ENCODE results near the gene PTPRT.
"Not testable (repeated sequence)": the region's sequence is repeated elsewhere in the genome, so short reads cannot be mapped to it uniquely, and the experiment has no call there.

Gene PTPRT

DNA sequence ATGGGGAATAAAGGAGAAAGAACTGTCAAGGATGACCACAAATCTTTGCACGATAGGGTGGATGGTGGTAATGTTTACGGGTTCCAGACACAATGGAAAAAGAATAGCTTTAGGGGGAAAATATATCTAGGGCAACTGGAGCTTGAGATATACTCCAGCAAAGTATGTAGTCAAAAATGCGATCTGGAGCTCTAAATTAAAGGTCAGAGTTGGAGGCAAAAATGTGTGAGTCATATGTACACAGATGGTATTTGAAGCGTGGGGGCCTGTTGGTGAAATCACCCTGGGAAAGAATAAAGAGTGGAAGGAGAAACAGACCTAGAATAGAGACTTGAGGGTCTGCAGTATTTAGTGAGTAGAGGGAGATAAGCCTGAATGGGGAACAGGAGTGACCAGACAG, 937.6 kb downstream of the PTPRT start:
- Mint-ChIP-seq H3K4me1 (no peaks in the 10 kb centered on the region), H3K9me3 (peaks cover 26% of the 10 kb centered on the region), H3K27ac (no peak overlapping the region), H3K36me3 (no peaks in the 10 kb centered on the region), H3K4me3 (no peak overlapping the region)
- DNase-seq (ENCODE audit: low spot score in 2 of 2) (no peak), ATAC-seq (no peak)

DNA sequence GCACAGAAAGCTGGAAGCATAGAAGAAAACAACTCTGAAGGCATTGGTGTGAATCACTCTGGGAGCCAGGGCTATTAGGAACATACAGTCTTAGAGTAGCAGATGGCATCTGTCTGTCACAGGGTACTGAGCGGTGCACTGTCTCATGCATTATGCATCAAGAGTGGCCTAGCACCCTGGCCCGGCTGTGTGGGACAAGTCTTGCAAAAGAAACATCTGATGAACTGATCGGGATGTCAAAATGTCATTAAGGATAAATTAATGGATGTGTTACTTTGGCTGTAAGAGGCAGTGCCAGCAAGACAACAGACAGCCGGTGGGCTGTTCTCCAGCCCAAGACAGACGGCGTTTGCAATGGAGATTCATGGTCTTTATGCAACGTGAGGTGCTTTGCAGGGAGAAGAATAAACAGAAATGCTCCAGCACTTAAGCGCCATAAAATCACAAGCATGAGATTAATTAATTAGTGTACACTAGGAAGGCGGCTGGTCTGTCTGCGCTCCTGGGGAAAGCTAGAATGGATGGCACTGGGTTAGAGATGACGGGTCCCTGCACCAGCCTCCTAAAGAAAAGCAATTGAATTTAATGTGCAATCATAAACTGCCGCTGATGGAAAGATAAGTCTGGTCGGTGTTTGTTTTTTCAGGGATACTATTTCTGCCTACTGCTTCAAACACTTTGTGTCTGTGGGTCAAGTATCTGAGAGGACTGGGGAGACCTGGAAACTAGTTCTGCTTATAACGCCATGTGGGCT, 970.9 kb downstream of the PTPRT start:
- Mint-ChIP-seq H3K4me1 (no peaks in the 10 kb centered on the region), H3K36me3 (no peaks in the 10 kb centered on the region), H3K9me3 (peaks cover 18% of the 10 kb centered on the region), H3K4me3 (no peak overlapping the region), H3K27ac (no peak overlapping the region)
- DNase-seq (ENCODE audit: low spot score in 2 of 2): no peak
- ATAC-seq: no peak

DNA sequence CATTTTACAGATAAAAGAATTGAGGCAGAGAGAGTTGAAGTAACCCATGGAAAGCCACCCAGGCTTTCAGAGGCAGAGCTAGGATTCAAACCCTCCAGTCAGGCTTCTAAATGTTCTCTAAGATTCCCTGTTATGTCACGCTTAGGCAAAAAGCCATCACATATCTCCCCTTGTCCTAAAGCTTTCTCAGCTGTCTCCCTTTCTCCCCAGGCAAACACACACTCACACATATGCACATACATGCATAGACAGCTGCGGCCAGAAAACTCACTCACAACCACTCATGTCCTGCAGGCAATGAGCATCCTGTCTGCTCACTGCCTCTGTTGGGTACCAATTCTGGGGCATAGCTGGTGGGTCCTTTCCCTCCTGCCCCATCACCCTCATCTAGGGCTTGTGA, 975.6 kb downstream of the PTPRT start:
- Mint-ChIP-seq H3K4me3 (no peak overlapping the region), H3K4me1 (no peaks in the 10 kb centered on the region), H3K36me3 (no peaks in the 10 kb centered on the region), H3K9me3 (peaks cover 15% of the 10 kb centered on the region), H3K27ac (no peak overlapping the region)
- no peak for DNase-seq (ENCODE audit: low spot score in 2 of 2)
- no peak for ATAC-seq

DNA sequence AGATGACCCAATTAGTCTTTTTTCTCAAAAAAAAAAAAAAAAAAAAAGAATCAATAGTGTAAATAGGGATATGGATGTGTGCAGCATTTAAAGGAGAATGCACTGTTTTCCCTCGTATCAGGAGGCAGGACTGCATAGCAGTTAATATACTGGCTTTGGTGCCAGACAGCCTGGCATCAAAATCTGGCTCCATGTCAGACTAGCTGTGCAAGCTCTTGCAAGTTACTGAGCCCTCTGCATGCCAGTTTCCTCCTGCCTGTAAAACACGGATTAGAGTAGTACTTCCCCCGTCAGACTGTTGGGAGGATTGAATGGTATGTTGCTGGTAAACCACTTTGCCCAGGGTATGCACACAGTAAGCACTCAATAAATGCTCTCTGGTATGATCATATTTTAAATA, 977.3 kb downstream of the PTPRT start:
- ATAC-seq: no peak
- Mint-ChIP-seq H3K4me1 (no peaks in the 10 kb centered on the region), H3K9me3 (peaks cover 16% of the 10 kb centered on the region), H3K27ac (no peak overlapping the region), H3K4me3 (no peak overlapping the region), H3K36me3 (no peaks in the 10 kb centered on the region)
- no peak for DNase-seq (ENCODE audit: low spot score in 2 of 2)

DNA sequence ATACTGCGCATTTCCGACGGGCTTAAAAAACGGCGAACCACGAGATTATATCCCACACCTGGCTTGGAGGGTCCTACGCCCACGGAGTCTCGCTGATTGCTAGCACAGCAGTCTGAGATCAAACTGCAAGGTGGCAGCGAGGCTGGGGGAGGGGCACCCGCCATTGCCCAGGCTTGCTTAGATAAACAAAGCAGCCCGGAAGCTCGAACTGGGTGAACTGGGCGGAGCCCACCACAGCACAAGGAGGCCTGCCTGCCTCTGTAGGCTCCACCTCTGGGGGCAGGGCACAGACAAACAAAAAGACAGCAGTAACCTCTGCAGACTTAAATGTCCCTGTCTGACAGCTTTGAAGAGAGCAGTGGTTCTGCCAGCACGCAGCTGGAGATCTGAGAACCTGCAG, 983.1 kb downstream of the PTPRT start:
- H3K9me3 Mint-ChIP-seq: not testable (repeated sequence)

DNA sequence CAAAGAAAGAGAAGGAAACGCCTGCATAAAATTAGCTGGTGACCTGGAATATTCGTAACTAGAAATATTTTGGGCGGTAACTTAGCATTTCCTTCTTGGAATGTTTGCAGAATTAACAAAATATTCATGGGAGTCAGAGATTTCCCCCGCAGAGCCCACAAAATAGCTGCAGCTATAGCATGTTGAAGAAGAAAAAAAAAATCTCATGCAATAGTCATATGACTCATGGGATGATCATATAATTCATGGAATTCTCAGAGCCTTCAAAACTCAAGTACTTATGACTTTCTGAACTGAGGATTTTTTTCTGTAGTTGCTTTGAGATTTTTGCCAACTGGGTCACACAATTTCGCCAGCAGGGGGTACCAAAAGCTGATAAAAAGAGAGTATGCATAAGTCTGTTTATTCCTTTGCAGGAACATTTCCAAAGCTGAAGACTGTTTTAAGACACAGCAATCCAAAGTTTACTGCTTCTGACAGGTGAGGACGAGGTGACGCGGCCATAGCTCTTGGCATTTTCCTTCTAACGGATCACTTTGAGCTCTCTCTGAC, 985.5 kb downstream of the PTPRT start:
- ATAC-seq (no peak), DNase-seq (ENCODE audit: low spot score in 2 of 2) (no peak)
- peaks cover 5% of the 10 kb centered on the region for H3K9me3 Mint-ChIP-seq
- no peak overlapping the region for H3K4me3 Mint-ChIP-seq
- no peaks in the 10 kb centered on the region for H3K36me3 Mint-ChIP-seq
- no peak overlapping the region for H3K27ac Mint-ChIP-seq
- H3K4me1 Mint-ChIP-seq: no peaks in the 10 kb centered on the region

More for the DNA sequence above, 983.1 kb downstream of the PTPRT start:
- not testable (repeated sequence) for ATAC-seq; H3K4me3 Mint-ChIP-seq; H3K4me1 Mint-ChIP-seq; H3K27ac Mint-ChIP-seq; DNase-seq (ENCODE audit: low spot score in 2 of 2); H3K36me3 Mint-ChIP-seq

DNA sequence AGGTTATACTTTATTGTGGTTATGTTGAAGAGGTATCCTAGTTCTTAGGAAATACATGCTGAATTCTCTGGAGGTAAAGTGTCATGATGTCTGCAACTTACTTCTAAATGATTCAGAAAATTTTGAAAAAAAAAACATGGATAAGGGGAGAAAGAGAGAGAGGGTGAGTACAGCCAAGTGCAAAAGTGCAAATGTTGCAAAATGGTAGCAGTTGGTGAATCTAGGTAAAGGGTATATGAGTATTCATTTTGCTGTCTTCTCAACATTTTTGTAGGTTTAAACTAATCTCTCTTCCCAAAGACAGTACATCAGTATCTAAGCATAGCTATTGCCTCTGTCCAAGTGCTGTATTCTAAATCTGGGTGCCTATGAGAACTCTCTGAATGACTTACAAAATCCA, 992.1 kb downstream of the PTPRT start:
- Mint-ChIP-seq H3K4me3 (no peak overlapping the region), H3K9me3 (peaks cover 4% of the 10 kb centered on the region), H3K27ac (no peak overlapping the region), H3K4me1 (no peaks in the 10 kb centered on the region), H3K36me3 (no peaks in the 10 kb centered on the region)
- no peak for ATAC-seq
- no peak for DNase-seq (ENCODE audit: low spot score in 2 of 2)

DNA sequence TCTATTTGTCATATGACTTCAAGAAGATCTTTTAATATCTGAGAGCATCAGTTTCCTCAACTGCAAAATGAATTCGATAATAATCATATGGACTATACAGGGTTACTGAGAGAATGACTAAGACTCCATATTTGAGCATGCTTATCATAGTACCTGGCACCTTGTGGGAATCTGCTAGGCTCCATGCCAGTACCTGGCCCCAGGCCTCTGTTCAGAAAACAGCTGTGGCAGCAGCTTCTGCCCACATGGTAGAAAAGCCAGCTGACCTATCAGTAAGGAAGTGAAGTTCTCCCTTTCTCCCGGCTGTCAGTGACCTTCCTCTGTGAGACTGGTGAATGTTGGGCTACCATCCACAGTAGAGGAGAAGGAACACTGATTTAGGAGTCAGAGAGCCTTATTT, 996.6 kb downstream of the PTPRT start:
- Mint-ChIP-seq H3K36me3 (no peaks in the 10 kb centered on the region), H3K4me1 (no peaks in the 10 kb centered on the region)

DNA sequence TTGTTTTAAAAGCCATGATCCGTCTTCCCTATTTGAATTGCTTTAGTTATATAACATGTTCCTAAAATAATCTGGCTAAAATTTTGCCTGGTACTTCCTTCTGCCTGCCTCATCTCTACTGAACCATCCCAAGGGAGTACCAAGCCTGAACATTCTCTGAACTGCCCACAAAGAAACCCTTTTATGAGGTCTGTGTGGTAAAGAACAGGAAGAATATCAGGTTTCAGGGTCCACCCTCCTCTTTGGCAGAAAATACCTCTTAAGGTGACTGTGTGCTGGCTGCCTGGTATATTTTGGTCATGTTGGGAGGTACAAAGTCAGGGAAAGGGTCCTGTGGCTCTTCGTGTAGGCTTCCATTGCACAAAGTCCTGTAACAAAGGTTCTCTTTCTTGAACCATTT, 997.4 kb downstream of the PTPRT start:
- no peak for ATAC-seq
- no peak for DNase-seq (ENCODE audit: low spot score in 2 of 2)
- Mint-ChIP-seq H3K36me3 (no peaks in the 10 kb centered on the region), H3K9me3 (peaks cover 6% of the 10 kb centered on the region), H3K4me1 (no peaks in the 10 kb centered on the region), H3K27ac (no peak overlapping the region), H3K4me3 (no peak overlapping the region)

More for the DNA sequence above, 996.6 kb downstream of the PTPRT start:
- no peak for ATAC-seq
- no peak overlapping the region for H3K27ac Mint-ChIP-seq
- H3K4me3 Mint-ChIP-seq: no peak overlapping the region
- H3K9me3 Mint-ChIP-seq: peaks cover 6% of the 10 kb centered on the region
- DNase-seq (ENCODE audit: low spot score in 2 of 2): no peak

DNA sequence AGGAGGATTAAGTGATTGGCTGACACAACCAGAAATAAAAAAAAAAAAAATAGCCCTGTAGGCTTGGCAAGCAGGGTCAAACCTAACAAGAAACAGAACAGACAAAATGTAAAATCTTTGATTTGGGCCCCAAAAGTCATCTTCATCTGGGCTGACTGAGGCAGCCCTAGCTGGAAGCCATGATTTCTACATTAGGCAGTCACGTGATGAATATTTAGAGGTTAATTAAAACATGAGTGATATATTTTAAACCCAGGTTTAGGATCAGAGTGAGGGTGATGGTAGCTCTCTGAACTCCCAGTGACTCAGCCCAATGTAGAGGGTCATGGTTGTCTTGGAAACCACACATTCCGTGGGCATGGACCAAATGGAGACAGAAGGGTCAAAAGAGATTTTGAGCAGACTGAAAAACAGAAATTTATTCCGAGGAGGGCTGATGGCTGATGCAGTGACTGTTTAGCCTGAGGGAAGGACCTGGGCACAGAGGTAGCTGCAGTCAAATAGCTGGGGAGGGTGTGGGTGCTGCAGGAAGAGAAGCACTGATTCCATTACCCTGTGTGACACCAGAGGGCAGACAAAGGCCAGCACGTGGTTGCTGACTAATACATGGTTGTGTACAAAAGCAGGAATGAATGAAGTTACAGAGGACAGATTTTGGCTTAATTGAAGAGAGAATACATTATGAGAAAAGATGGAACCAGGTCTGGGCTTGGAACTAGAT, 998.4 kb downstream of the PTPRT start:
- ATAC-seq (no peak), DNase-seq (ENCODE audit: low spot score in 2 of 2) (no peak)
- peaks cover 10% of the 10 kb centered on the region for H3K9me3 Mint-ChIP-seq
- no peak overlapping the region for H3K27ac Mint-ChIP-seq
- no peak overlapping the region for H3K4me3 Mint-ChIP-seq
- no peaks in the 10 kb centered on the region for H3K36me3 Mint-ChIP-seq
- H3K4me1 Mint-ChIP-seq: no peaks in the 10 kb centered on the region

DNA sequence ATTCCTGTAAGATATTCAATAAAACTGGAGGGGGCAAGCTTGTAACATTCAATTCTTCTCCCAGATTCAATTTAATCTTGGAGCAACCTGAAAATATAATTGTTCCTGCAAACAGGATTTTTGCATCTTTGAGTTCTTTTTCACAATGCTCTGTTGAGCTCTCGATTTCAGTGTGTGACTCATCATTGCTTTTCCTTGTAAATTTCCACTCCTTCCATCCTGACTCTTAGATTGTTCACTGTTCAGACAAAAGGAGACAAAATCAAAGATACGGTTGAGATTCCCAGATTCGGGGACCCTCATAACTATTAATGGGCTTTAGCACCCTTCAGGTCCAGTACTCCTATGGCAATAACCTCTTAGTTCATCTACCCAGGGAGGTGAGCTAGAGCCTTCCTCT, 999.6 kb downstream of the PTPRT start:
- Mint-ChIP-seq H3K27ac (no peak overlapping the region), H3K4me3 (no peak overlapping the region), H3K4me1 (no peaks in the 10 kb centered on the region), H3K36me3 (no peaks in the 10 kb centered on the region), H3K9me3 (peaks cover 13% of the 10 kb centered on the region)
- ATAC-seq (no peak), DNase-seq (ENCODE audit: low spot score in 2 of 2) (no peak)

DNA sequence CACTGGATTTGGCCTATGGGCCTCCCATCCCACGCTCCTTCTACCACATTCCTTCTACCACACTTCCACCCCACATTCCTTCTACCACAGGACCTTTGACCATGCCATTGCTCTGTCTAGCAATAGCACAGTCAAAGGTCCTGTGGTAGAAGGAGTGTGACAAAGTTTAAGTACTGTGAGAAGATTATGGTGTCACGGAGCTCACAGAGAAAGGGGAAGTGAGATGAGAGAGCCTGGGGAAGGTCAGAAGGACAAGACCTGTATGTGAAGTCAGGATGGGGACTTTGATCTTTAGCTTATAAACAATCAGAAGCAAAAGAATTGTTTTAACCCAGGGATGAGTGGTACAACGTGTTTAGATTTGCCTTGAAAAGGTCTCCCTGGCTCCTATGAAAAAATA, 1003.4 kb downstream of the PTPRT start:
- Mint-ChIP-seq H3K9me3 (peaks cover 9% of the 10 kb centered on the region), H3K4me3 (no peak overlapping the region), H3K4me1 (no peaks in the 10 kb centered on the region), H3K36me3 (no peaks in the 10 kb centered on the region), H3K27ac (no peak overlapping the region)
- DNase-seq (ENCODE audit: low spot score in 2 of 2): no peak
- no peak for ATAC-seq

DNA sequence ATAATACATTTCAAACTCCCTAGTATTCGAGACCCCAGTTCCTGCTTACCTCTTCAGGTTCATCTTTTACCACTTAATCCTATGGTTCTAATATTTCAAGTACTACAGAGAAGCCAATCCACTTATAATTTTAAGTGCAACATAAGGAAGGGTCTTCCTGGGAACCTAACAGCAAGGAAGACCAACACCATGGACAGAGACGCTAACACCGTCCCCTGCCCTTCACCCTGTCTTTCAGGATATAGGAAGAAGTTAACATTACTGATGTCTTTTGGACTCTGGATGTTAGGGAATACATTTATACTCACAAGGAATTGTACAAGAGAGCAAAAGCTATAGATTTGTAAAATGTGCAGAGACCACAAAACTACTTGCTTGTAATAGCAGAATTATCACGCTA, 1006.6 kb downstream of the PTPRT start:
- DNase-seq (ENCODE audit: low spot score in 2 of 2) (no peak), ATAC-seq (no peak)
- no peak overlapping the region for H3K4me3 Mint-ChIP-seq
- H3K4me1 Mint-ChIP-seq: no peaks in the 10 kb centered on the region
- H3K36me3 Mint-ChIP-seq: no peaks in the 10 kb centered on the region
- H3K9me3 Mint-ChIP-seq: peaks cover 9% of the 10 kb centered on the region
- no peak overlapping the region for H3K27ac Mint-ChIP-seq

DNA sequence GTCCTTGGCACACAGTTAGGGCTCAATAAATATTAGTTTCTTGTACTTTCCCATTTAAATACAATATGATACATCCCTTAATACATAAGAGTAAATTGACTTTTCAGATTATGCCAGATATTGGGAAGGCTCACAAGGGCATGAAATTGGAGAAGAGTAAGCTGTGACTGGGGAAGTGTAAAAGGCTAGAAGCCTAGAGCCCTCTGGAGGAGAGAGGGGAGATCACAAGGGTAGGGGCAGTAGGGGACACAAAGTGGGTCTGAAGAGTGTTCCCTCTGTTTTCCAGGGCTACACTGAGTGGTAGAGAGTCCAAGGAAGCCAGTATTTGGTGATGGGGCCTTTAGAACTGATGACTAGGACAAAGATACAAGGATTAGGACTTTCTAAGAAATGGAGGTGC, 1008.6 kb downstream of the PTPRT start:
- H3K36me3 Mint-ChIP-seq: no peaks in the 10 kb centered on the region
- no peak overlapping the region for H3K4me3 Mint-ChIP-seq
- ATAC-seq (no peak), DNase-seq (ENCODE audit: low spot score in 2 of 2) (no peak)
- no peaks in the 10 kb centered on the region for H3K4me1 Mint-ChIP-seq
- peaks cover 9% of the 10 kb centered on the region for H3K9me3 Mint-ChIP-seq
- H3K27ac Mint-ChIP-seq: no peak overlapping the region

DNA sequence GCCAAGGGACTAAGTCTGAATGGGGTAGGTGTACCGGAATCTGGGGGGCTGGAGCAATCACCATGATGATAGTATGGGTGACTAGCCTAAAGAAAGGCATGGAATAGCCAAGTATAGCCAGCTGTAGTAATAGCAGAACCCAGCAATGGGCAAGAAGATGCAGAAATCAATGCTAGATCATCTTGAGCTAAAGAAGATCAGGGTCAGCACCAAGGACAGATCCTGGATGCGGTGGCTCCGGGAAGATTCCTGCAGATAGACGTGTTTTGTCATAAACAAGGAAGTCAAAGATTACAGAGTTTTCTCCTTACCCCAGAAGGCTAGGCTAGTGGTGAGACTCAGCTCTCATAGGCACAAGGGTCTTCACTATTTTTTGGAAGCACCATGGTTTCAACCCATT, 1009.9 kb downstream of the PTPRT start:
- DNase-seq (ENCODE audit: low spot score in 2 of 2) (no peak), ATAC-seq (no peak)
- Mint-ChIP-seq H3K36me3 (no peaks in the 10 kb centered on the region), H3K4me1 (no peaks in the 10 kb centered on the region), H3K27ac (no peak overlapping the region), H3K9me3 (peaks cover 7% of the 10 kb centered on the region), H3K4me3 (no peak overlapping the region)

DNA sequence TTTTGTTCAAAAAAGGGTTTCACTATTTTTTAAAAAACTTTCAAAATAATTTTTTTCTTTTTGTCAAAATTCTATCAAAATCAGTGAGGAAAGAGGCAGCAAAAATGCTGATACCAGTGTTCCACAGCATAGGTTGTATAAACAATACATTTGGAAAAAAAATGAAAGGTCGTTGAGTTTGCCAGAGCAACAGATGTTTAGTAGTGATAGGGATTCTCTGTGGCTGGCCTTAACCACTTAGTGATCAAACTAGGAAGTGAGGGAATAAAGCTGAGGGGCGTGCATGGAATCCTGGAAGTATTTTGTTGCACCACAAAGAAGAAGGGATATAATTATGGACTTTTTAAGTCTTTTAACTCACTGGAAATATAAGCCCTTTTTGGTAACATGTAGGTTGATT, 1016.3 kb downstream of the PTPRT start:
- Mint-ChIP-seq H3K4me3 (no peak overlapping the region), H3K36me3 (no peaks in the 10 kb centered on the region), H3K4me1 (no peaks in the 10 kb centered on the region), H3K9me3 (peaks cover 5% of the 10 kb centered on the region), H3K27ac (no peak overlapping the region)
- DNase-seq (ENCODE audit: low spot score in 2 of 2) (no peak), ATAC-seq (no peak)

Measured in stimulated activated effector memory CD8-positive, alpha-beta T cell treated with anti-CD3 and anti-CD28 coated beads, Interleukin-12 subunit alpha, Interleukin-12 subunit beta, amount 100 ng/mL, for 72 hours (primary cell).